Lower leg skin (tissue), 3 donors: ENCODE data around the gene GRN.

ENCODE experiments used
- CTCF ChIP-seq, 3 donors: fragments of 450-650 bp; IDR thresholded peaks; one replicate each; pipeline ENCODE4 v1.5.1; 2016; ENCODE audit warnings: antibody characterized with exemption in 3 of 3, mild to moderate bottlenecking in 3 of 3, moderate library complexity in 2 of 3
- POLR2A ChIP-seq, 2 donors: fragments of 450-650 bp; IDR thresholded peaks; one replicate each; pipeline ENCODE4 v1.6.1; 2016 to 2017; ENCODE audit warnings: antibody characterized with exemption in 2 of 2, mild to moderate bottlenecking in 1 of 2, moderate library complexity in 1 of 2

- TF ChIP-seq POLR2A (IDR thresholded peaks at IDR 0.05) (no peak), CTCF (IDR thresholded peaks at IDR 0.05) (no peak)
These were observed 27.6 kb upstream of the GRN start for GRCh38 chr17:44317545-44317944.
